Kidney (tissue), 14 donors: Measurements from ENCODE around the gene LAMA5. TPM values are rescaled to one million over a fixed set of nuclear protein-coding genes. Genes with fewer than 3 reads are reported as not detected.

Experiments
- DNase-seq, 5 donors: peaks; one replicate each; pipeline ENCODE4 v3.0.0-alpha.2; 2013 to 2020
- FAIRE-seq: peaks from 2 replicates; lab custom pipeline; 2012; peaks lifted over from hg19 to GRCh38; lab: Jason Lieb, UNC
- H3K27ac ChIP-seq, 2 donors: one replicate each; pipeline ENCODE4 v1.7.0; 2013; ENCODE audit warnings: low read depth in 2 of 2, low read length in 2 of 2, inconsistent platforms in 1 of 2
- H3K27me3 ChIP-seq: one replicate; pipeline ENCODE4 v1.7.1; 2013; ENCODE audit warnings: low read length, inconsistent platforms; ENCODE audit not compliant: control insufficient read depth, insufficient read depth
- H3K36me3 ChIP-seq, 3 donors: one replicate each; pipeline versions ENCODE4 v1.7.0 to v1.7.1; 2013; ENCODE audit warnings: low read length in 3 of 3, control low read depth in 1 of 3, inconsistent platforms in 1 of 3; ENCODE audit not compliant: insufficient read depth in 3 of 3, control insufficient read depth in 2 of 3
- H3K4me1 ChIP-seq, 3 donors: one replicate each; pipeline versions ENCODE4 v1.7.0 to v1.7.1; 2013; ENCODE audit warnings: low read length in 3 of 3, inconsistent platforms in 1 of 3, low read depth in 1 of 3; ENCODE audit not compliant: control insufficient read depth in 2 of 3, insufficient read depth in 2 of 3
- H3K4me3 ChIP-seq, 3 donors: one replicate each; pipeline versions ENCODE4 v1.7.0 to v1.8.1; 2013; ENCODE audit warnings: low read length in 3 of 3, control low read depth in 1 of 3, inconsistent platforms in 1 of 3
- H3K9ac ChIP-seq, 3 donors: one replicate each; pipeline versions ENCODE4 v1.7.0 to v1.7.1; 2013; ENCODE audit warnings: low read length in 3 of 3, control low read depth in 1 of 3, inconsistent platforms in 1 of 3
- H3K9me3 ChIP-seq, 3 donors: one replicate each; pipeline versions ENCODE4 v1.7.0 to v1.7.1; 2013; ENCODE audit warnings: low read length in 3 of 3, control low read depth in 1 of 3, inconsistent platforms in 1 of 3; ENCODE audit not compliant: control insufficient read depth in 2 of 3, insufficient read depth in 1 of 3
- intact Hi-C: fragments of 100-400 bp; cut with DNase I; formaldehyde crosslinking; loops from one replicate; pipeline ENCODE4 v1.11.1; 2022
- polyA plus RNA-seq: library from polyadenylated mRNA; stranded (reverse); fragments of 350-450 nt; fragmentation: Illumina TruSeq; extraction: RNeasy Lipid Tissue Mini Kit (QIAGEN cat#74804); gene quantifications from one replicate; pipeline ENCODE4 v1.2.3, GENCODE V29; 2014; ENCODE audit warnings: low read depth, low replicate concordance; ENCODE audit not compliant: insufficient read depth
- total RNA-seq: library from RNA; stranded (reverse); fragmentation: NEBNext Ultra II Directional; extraction: Animal tissue kit (Norgen Biotek cat#: 25700); gene quantifications from one replicate; pipeline ENCODE4 v1.2.1, GENCODE V29; 2021
- TF ChIP-seq, protein P1 (sequence below): IDR thresholded peaks from 3 replicates; pipeline ENCODE4 v1.5.1; 2012; ENCODE audit warnings: mild to moderate bottlenecking, moderate library complexity, borderline replicate concordance; ENCODE audit not compliant: insufficient read depth; ENCODE audit errors: extremely low read depth
- donor health status: control.
- donor health status: control.
- donor health status: control.
- donor health status: control.
- donor health status: control.
- donor health status: DM: yes; HTN: yes; CAD: no.
- donor health status: Normal renal cell carcinoma (clear cell type).

LAMA5 gene
- total and polyA plus RNA-seq, 2 donors from 2014 or later, result 94.0 to 342 TPM

DNA sequence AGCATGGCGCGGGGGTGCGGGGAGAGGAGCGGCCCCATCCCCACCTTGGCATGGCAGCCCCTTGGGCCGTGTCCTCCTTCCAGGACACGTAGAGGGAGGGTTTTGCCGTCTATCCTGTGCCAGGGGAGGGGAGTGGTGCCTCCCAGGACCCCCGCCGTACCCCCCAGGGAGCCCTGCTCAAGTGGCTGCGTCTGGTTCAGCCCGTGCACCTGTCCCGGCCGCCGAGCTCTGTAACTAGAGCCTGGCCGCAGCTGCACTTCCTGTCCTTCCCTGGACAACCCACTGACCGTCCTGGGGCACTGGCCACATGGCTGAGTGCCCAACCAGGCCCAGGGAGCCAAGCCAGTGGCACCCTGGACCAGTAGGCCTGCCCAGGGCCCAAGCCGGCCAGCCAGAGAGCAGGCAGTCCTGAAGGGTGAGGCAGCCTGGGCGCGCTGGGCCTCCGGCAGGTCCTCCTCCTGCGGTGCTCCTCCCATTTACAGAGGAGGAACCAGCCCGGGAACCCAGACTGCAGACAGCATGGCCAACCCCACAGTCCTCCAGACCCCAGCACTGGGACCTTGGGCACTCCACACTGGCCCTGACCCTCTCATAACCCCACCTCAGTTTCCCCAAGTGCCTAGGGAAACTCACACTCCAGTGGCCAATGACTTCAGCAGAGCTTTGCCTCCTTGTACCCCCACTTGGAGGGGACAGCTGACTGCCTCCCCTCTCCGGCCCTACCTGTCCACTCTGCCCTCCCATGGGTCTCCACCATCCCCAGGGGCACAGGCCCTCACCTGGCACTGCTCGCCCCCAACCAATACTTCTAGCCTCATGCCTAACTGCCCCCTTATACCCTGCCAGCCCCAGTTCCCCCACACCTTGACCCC, 8.7 kb downstream of the LAMA5 start:
- no peaks in the 10 kb centered on the region for H3K27me3 ChIP-seq
- no peaks in the 10 kb centered on the region for H3K9me3 ChIP-seq
- peak overlapping the region; percentile 89 to 91 for H3K27ac ChIP-seq
- DNase-seq (peak in 2 of 5 donors; percentile 58 to 92), FAIRE-seq (no peak)
- intact Hi-C loops, result no loop called here
- no peaks in the 10 kb centered on the region for H3K36me3 ChIP-seq
- no peak overlapping the region for H3K4me3 ChIP-seq
- TF ChIP-seq, protein P1, sequence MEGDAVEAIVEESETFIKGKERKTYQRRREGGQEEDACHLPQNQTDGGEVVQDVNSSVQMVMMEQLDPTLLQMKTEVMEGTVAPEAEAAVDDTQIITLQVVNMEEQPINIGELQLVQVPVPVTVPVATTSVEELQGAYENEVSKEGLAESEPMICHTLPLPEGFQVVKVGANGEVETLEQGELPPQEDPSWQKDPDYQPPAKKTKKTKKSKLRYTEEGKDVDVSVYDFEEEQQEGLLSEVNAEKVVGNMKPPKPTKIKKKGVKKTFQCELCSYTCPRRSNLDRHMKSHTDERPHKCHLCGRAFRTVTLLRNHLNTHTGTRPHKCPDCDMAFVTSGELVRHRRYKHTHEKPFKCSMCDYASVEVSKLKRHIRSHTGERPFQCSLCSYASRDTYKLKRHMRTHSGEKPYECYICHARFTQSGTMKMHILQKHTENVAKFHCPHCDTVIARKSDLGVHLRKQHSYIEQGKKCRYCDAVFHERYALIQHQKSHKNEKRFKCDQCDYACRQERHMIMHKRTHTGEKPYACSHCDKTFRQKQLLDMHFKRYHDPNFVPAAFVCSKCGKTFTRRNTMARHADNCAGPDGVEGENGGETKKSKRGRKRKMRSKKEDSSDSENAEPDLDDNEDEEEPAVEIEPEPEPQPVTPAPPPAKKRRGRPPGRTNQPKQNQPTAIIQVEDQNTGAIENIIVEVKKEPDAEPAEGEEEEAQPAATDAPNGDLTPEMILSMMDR, result no peak
- peak overlapping the region in 2 of 3 donors; percentile 41 to 55 for H3K9ac ChIP-seq
- H3K4me1 ChIP-seq, result peaks cover 0 to 77% (median 48%) of the 10 kb centered on the region in 3 donors

DNA sequence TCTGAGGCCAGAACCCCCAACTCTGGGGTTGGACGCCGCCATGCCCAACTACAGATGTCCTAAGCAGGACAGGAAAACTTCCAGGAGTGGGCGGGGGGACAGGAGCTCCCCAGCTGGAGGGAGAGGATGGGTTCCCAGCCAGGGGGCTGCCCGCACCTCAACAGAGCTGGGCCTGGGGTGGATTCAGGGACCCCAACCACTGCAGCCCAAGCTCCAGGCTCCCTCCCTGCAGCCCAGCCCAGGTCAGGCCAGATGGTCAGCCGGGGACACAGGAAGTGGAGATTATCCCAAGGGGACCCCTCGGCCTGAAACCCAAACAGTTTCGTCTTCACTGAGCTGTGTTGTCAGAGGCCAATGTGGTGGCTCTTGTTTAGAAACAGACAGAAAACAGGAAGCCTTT, 9.4 kb downstream of the LAMA5 start:
- DNase-seq (peak in 1 of 5 donors; percentile 73), FAIRE-seq (no peak)
- H3K27me3 ChIP-seq, result no peaks in the 10 kb centered on the region
- H3K27ac ChIP-seq, result peak overlapping the region; percentile 89 to 91
- peak overlapping the region in 2 of 3 donors; percentile 22 to 55 for H3K9ac ChIP-seq
- TF ChIP-seq, protein P1, result no peak
- no peak overlapping the region for H3K4me3 ChIP-seq
- H3K4me1 ChIP-seq, result peaks cover 0 to 77% (median 51%) of the 10 kb centered on the region in 3 donors
- no peaks in the 10 kb centered on the region for H3K9me3 ChIP-seq
- intact Hi-C loops, result no loop called here
- no peaks in the 10 kb centered on the region for H3K36me3 ChIP-seq

DNA sequence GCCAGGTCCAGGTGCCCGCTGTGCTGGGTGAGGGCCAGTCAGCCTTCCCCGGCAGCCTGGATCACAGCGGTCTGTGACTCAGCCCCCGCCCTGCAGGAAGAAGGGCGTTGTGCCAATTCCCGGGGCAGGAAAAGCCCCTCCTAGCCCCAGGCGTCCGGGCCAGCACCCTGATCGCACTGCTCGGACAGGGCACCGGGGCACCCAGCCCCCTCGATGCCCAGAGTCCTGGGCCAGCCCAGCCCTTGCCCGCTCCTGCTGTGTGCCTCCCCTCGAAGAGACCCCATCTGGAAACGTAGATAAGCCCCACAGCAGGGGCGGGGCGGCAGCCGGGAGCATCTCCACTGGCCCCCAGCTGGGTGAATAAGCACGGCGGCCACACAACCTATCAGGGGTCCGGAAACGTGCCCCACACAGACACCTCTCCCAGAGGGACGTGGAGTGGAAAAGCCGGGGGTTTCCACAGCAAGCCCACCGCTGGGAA, 9.9 kb downstream of the LAMA5 start:
- peak overlapping the region; percentile 89 to 91 for H3K27ac ChIP-seq
- no peaks in the 10 kb centered on the region for H3K36me3 ChIP-seq
- H3K27me3 ChIP-seq, result no peaks in the 10 kb centered on the region
- FAIRE-seq (no peak), DNase-seq (peak in 2 of 5 donors; percentile 54 to 94)
- TF ChIP-seq, protein P1, result no peak
- no peak overlapping the region for H3K4me3 ChIP-seq
- peaks cover 0 to 73% (median 51%) of the 10 kb centered on the region in 3 donors for H3K4me1 ChIP-seq
- no peaks in the 10 kb centered on the region for H3K9me3 ChIP-seq
- H3K9ac ChIP-seq, result peak overlapping the region in 2 of 3 donors; percentile 22 to 61
- intact Hi-C loops, result no loop called here
